SK-N-MC (cell line): ENCODE measurements around the gene ATP6V1G2.
"Not testable (repeated sequence)": the region's sequence is repeated elsewhere in the genome, so short reads cannot be mapped to it uniquely, and the experiment has no call there.

Source experiments
- DNase-seq: peaks from one replicate; pipeline ENCODE4 v3.0.0-alpha.2; 2011; ENCODE audit warnings: low read depth, low spot score
- H3K27ac ChIP-seq: fragments of 200-600 bp; sonication (generic); 2 replicates; pipeline ENCODE4 v1.5.1; 2016; ENCODE audit warnings: mixed run types
- H3K36me3 ChIP-seq: fragments of 200-600 bp; sonication (generic); 2 replicates; pipeline ENCODE4 v1.6.1; 2017; ENCODE audit warnings: antibody characterized with exemption, low read length, mixed read lengths; ENCODE audit not compliant: insufficient read depth
- H3K4me3 ChIP-seq: fragments of 200-600 bp; sonication (generic); 2 replicates; pipeline ENCODE4 v1.5.1; 2016
- H3K9ac ChIP-seq: fragments of 200-600 bp; sonication (generic); 2 replicates; pipeline ENCODE4 v1.8.0; 2017; ENCODE audit warnings: mixed run types, mixed read lengths; ENCODE audit not compliant: insufficient read length
- H3K9me3 ChIP-seq: fragments of 200-600 bp; sonication (generic); 2 replicates; pipeline ENCODE4 v1.6.1; 2017; ENCODE audit warnings: low read depth, mild to moderate bottlenecking, antibody characterized with exemption, low read length, moderate library complexity, mixed read lengths
- EZH2 ChIP-seq: fragments of 200-600 bp; sonication (generic); IDR thresholded peaks from one replicate; pipeline ENCODE4 v1.6.1; 2017; ENCODE audit warnings: antibody characterized with exemption
- FOXP2 ChIP-seq: optimal IDR thresholded peaks from 2 replicates; pipeline ENCODE3; 2011; ENCODE audit warnings: mild to moderate bottlenecking, moderate library complexity; ENCODE audit not compliant: insufficient read depth; ENCODE audit errors: extremely low read length, control extremely low read depth
- POLR2AphosphoS5 ChIP-seq: IDR thresholded peaks from 2 replicates; pipeline ENCODE4 v1.6.1; 2012; ENCODE audit warnings: mild to moderate bottlenecking, low read depth, low read length, borderline replicate concordance

Gene ATP6V1G2

GRCh38 chr6:31546339-31546957 lies at the start of gene ATP6V1G2:
Gene ATP6V1G2 (minus strand): TSS chr6:31546608. CDS start chr6:31546559, 49 bp downstream.
- Histone ChIP-seq H3K27ac (peak within 1 kb of the TSS; percentile 92), H3K36me3 (peaks cover 19% of the 10 kb centered on the region; the same call in 1 of the 2 replicates), H3K4me3 (peak within 1 kb of the TSS; percentile 86), H3K9ac (peak within 1 kb of the TSS; percentile 91), H3K9me3 (no peaks in the 10 kb centered on the region)
- peak; percentile 82 for DNase-seq
- TF ChIP-seq FOXP2 (no peak), POLR2AphosphoS5 (no peak)

DNA sequence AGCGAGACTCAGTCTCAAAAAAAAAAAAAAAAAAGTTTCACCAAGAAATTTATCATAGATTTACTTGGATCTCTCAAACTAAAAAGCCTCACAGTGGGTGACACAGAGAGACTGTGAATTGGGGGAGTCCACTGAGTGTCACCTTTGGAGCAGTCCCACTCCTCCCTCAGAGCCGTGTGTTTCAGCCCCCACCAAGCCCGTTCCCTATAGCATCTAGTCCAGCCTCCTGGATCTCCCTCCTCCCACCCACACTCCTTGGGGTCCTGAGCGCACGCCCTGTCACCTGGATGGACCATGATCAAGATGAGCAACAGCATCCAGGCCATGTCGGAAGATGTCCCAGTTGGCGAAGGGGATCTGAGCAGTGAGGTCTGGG lies 46.0 kb upstream of the ATP6V1G2 start:
- H3K9me3 ChIP-seq: no peaks in the 10 kb centered on the region
- H3K4me3 ChIP-seq: no peak overlapping the region
- DNase-seq: no peak
- H3K9ac ChIP-seq: no peak overlapping the region
- H3K27ac ChIP-seq: no peak overlapping the region
- H3K36me3 ChIP-seq: no peaks in the 10 kb centered on the region
- TF ChIP-seq FOXP2 (no peak), EZH2 (no peak), POLR2AphosphoS5 (no peak)

GRCh38 chr6:31590691-31591090 lies 44.3 kb upstream of the ATP6V1G2 start:
- not testable (repeated sequence) for DNase-seq, H3K9ac ChIP-seq, H3K27ac ChIP-seq, H3K4me3 ChIP-seq, H3K9me3 ChIP-seq, H3K36me3 ChIP-seq

GRCh38 chr6:31588871-31589650 lies 42.7 kb upstream of the ATP6V1G2 start:
- Histone ChIP-seq H3K4me3 (no peak overlapping the region), H3K27ac (no peak overlapping the region), H3K9ac (no peak overlapping the region), H3K9me3 (no peaks in the 10 kb centered on the region), H3K36me3 (no peaks in the 10 kb centered on the region)
- DNase-seq: no peak
- TF ChIP-seq POLR2AphosphoS5: no peak
- TF ChIP-seq EZH2: no peak

DNA sequence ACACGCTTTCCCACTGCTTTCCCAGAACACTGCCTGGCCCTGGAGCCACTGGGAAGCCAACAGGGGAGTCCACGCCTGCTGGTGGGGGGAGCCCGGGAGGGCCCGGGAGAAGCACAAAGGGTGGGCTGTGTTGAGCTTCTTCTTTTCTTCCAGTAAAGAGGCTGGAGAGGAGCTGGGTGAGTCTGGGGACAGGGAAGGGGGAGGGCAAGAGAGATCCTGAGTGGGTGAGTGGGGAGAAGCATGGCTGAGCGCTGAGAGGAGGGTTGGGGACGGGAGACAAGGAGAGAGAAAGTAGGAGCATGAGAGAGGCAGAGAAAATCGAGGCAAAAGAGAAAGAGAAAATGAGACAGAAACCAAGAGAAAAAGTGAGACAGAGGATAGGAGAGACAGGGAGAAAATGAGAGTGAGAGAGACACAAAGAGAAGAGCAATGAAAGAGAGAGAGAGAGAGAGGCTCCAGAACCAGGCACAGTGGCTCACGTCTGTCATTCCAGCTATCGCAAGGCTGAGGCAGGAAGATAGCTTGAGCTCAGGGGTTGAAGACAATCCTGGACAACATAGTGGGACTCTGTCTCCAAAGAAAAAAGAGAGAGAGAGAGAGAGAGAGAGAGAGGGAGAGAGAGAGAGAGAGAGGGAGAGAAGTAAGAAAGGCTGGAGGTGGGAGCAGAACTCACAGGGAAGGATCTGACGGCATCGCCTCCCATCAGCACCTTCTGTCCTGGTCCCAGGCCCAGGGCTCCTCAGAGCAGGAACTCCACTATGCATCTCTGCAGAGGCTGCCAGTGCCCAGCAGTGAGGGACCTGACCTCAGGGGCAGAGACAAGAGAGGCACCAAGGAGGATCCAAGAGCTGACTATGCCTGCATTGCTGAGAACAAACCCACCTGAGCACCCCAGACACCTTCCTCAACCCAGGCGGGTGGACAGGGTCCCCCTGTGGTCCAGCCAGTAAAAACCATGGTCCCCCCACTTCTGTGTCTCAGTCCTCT lies 41.7 kb upstream of the ATP6V1G2 start:
- Histone ChIP-seq H3K9ac (no peak overlapping the region), H3K36me3 (no peaks in the 10 kb centered on the region), H3K9me3 (no peaks in the 10 kb centered on the region), H3K27ac (0 out of 2 replicates have a peak overlapping the region, but pooled peaks have one; percentile 25), H3K4me3 (no peak overlapping the region)
- DNase-seq: no peak
- TF ChIP-seq EZH2: no peak
- no peak for TF ChIP-seq POLR2AphosphoS5
- no peak for TF ChIP-seq FOXP2

DNA sequence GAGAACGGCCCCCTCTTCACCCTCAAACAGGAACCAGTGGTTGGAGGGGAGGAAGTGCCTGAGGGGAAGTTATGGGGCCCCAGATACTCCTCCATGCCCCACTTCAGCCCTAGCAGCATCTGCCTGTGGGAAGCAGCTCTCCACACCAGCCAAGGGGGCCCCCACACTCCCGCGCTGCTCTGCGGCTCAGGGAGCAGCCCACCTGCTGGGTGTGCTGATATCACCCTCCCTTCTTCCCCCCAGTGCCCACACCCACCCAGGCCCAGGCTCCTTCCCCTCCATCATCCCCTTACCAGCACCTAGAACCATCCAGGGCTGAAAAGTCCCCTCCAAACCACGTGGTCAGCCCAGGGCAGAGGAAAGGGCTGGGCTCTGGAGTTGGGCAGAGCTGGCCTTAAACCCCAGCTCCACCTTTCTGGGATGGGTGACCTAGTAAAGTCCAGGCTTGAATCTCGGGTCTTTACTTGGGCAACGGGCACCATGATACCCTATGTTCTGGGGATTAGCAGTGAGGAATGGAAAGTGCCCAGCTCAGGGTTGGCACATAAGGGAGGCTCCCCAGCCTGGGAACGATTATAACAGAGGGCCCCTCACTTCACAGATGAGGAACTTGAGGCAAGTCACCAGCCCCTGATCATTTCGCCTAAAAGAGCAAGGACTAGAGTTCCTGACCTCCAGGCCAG lies 40.3 kb upstream of the ATP6V1G2 start:
- no peak overlapping the region for H3K9ac ChIP-seq

DNA sequence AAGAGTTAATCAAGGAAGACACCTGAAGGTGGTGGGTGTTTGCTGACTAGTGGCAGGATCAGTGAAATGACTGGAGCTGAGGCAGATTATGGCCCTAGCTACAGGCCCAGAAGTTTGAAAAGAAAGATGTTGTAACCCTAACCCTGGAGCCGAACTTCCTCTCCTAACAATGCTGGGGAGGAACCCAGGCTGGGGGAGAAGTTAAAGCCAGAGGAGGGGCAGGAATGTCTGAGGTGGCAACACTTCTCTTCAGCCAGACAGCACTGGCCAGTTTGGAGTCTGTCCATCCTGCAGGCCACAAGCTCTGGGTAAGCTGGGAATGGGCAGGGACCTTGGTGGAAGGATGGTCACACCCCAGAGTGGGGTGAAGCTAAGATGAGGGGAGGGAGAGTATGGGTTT lies 39.6 kb upstream of the ATP6V1G2 start, which contains the start of gene LST1:
TSS of gene LST1 (plus strand) at position 270 of the 400 bp plus-strand sequence. CDS start 1,023 bp downstream, outside the sequence.
- H3K9ac ChIP-seq: no peak within 1 kb of the TSS
- H3K36me3 ChIP-seq: no peaks in the 10 kb centered on the region
- 0 out of 2 replicates have a peak within 1 kb of the TSS, but pooled peaks have one; percentile 25 for H3K4me3 ChIP-seq
- H3K9me3 ChIP-seq: no peaks in the 10 kb centered on the region
- no peak for DNase-seq
- TF ChIP-seq POLR2AphosphoS5 (no peak), EZH2 (no peak), FOXP2 (no peak)
- no peak within 1 kb of the TSS for H3K27ac ChIP-seq

More for the DNA sequence above, 40.3 kb upstream of the ATP6V1G2 start:
- no peak for TF ChIP-seq FOXP2
- no peak for TF ChIP-seq EZH2
- no peak for TF ChIP-seq POLR2AphosphoS5
- Histone ChIP-seq H3K9me3 (no peaks in the 10 kb centered on the region), H3K36me3 (no peaks in the 10 kb centered on the region), H3K4me3 (0 out of 2 replicates have a peak overlapping the region, but pooled peaks have one; percentile 25), H3K27ac (no peak overlapping the region)
- no peak for DNase-seq

- TF ChIP-seq FOXP2 (no peak), POLR2AphosphoS5 (no peak), EZH2 (no peak)
- Histone ChIP-seq H3K9me3 (no peaks in the 10 kb centered on the region), H3K9ac (no peak overlapping the region), H3K4me3 (no peak overlapping the region), H3K36me3 (no peaks in the 10 kb centered on the region), H3K27ac (no peak overlapping the region)
- no peak for DNase-seq
Observed at GRCh38 chr6:31585491-31585890, 39.1 kb upstream of the ATP6V1G2 start.
